ENCODE measurements around the gene AP5Z1.

The AP5Z1 gene

DNA sequence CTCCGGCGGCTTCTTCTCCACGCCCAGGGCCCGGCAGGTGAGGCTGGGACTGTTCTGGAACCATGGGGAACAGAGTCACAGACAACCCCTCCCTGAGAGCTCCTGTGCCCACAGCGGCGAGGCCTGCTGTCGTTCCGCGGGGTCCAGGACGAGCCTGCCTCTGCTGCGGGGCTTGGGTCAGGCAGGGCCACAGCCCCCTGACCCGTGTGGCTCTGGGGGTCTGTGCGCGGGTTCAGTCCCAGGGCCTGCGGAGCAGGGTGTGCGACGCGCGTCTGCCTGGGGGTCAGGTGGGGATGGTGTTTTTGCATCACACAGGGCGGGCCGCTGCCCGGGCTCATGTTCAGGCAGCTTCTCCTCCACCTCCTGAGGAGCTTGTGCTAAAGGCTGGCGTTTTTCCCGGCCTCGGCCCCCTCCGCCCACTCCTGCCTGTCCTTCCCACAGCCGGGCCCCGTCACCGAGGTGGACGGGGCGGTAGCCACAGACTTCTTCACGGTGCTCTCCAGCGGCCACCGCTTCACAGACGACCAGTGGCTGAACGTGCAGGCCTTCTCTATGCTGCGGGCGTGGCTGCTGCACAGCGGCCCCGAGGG lies 8.4 kb downstream of the AP5Z1 start:
- H3K4me2 ChIP-seq (ENCODE audit: low read length): no peak overlapping the region
- H2AFZ ChIP-seq (ENCODE audit: low read depth, low read length): no peak overlapping the region
- no peaks in the 10 kb centered on the region for H3K79me2 ChIP-seq (ENCODE audit: low read length)
- H4K20me1 ChIP-seq (ENCODE audit: insufficient read depth, low read length): no peaks in the 10 kb centered on the region
- H3K9ac ChIP-seq (ENCODE audit: low read length): no peak overlapping the region
- no peaks in the 10 kb centered on the region for H3K36me3 ChIP-seq (replicated peaks; ENCODE audit: low read depth, low read length)
- no peak overlapping the region for H3K4me3 ChIP-seq (ENCODE audit: low read length)
- H3K4me1 ChIP-seq (ENCODE audit: low read length): no peaks in the 10 kb centered on the region
- H3K27ac ChIP-seq (ENCODE audit: low read length): no peak overlapping the region
- TF ChIP-seq CTCF (IDR thresholded peaks at IDR 0.05; ENCODE audit: low read depth, low read length): no peak
- no peak for TF ChIP-seq EZH2phosphoT487 (IDR thresholded peaks at IDR 0.05; ENCODE audit: low read depth)
- no peaks in the 10 kb centered on the region for H3K27me3 ChIP-seq (ENCODE audit: low read depth, low read length)
- H3K9me3 ChIP-seq (ENCODE audit: insufficient read depth, low read length): no peaks in the 10 kb centered on the region

DNA sequence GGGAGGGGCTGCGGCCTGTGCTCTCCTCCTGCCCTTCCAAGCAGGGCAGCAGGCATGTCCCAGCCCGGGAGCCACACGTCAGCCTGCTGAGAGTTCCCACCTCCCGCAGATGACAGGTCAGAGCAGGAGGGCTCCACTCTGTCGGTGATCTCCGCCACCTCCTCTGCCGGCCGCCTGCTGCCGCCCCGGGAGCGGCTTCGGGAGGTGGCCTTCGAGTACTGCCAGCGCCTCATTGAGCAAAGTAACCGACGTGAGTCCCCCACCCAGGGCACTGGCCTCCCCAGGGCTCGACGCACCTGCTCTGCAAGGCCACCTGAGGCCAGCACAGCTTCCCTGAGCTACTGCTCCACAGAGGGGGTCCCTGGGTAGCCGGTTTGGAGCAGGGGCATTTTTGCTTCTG lies 9.4 kb downstream of the AP5Z1 start:
- H3K4me1 ChIP-seq (ENCODE audit: low read length): no peaks in the 10 kb centered on the region
- H3K27ac ChIP-seq (ENCODE audit: low read length): no peak overlapping the region
- TF ChIP-seq EZH2phosphoT487 (IDR thresholded peaks at IDR 0.05; ENCODE audit: low read depth): no peak
- TF ChIP-seq CTCF (IDR thresholded peaks at IDR 0.05; ENCODE audit: low read depth, low read length): no peak
- no peaks in the 10 kb centered on the region for H3K9me3 ChIP-seq (ENCODE audit: insufficient read depth, low read length)
- no peak overlapping the region for H3K4me3 ChIP-seq (ENCODE audit: low read length)
- no peaks in the 10 kb centered on the region for H3K79me2 ChIP-seq (ENCODE audit: low read length)
- H3K4me2 ChIP-seq (ENCODE audit: low read length): no peak overlapping the region
- H4K20me1 ChIP-seq (ENCODE audit: insufficient read depth, low read length): no peaks in the 10 kb centered on the region
- no peak overlapping the region for H2AFZ ChIP-seq (ENCODE audit: low read depth, low read length)
- no peaks in the 10 kb centered on the region for H3K27me3 ChIP-seq (ENCODE audit: low read depth, low read length)
- H3K36me3 ChIP-seq (replicated peaks; ENCODE audit: low read depth, low read length): no peaks in the 10 kb centered on the region
- no peak overlapping the region for H3K9ac ChIP-seq (ENCODE audit: low read length)

DNA sequence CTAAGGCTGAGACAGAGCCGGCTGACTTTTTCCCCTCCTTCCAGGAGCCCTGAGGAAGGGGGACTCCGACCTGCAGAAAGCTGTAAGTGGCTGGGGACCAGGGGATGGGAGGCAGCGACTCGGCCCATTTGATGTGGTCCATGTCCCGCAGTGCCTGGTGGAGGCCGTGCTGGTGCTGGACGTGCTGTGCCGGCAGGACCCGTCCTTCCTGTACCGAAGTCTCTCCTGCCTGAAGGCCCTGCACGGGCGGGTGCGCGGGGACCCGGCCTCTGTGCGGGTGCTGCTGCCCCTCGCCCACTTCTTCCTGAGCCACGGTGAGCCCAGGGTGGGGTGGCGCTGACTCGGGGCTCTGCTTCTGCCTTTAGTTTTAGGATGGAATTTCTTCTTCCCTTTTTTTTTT lies 9.9 kb downstream of the AP5Z1 start:
- no peak overlapping the region for H3K27ac ChIP-seq (ENCODE audit: low read length)
- H4K20me1 ChIP-seq (ENCODE audit: insufficient read depth, low read length): no peaks in the 10 kb centered on the region

GRCh38 chr7:4786015-4786414 lies 10.6 kb downstream of the AP5Z1 start:
- TF ChIP-seq CTCF (IDR thresholded peaks at IDR 0.05; ENCODE audit: low read depth, low read length) (no peak), EZH2phosphoT487 (IDR thresholded peaks at IDR 0.05; ENCODE audit: low read depth) (no peak)
- no peak overlapping the region for H3K4me3 ChIP-seq (ENCODE audit: low read length)
- no peaks in the 10 kb centered on the region for H3K27me3 ChIP-seq (ENCODE audit: low read depth, low read length)
- no peaks in the 10 kb centered on the region for H4K20me1 ChIP-seq (ENCODE audit: insufficient read depth, low read length)
- no peak overlapping the region for H3K9ac ChIP-seq (ENCODE audit: low read length)
- H3K27ac ChIP-seq (ENCODE audit: low read length): no peak overlapping the region
- H3K4me2 ChIP-seq (ENCODE audit: low read length): no peak overlapping the region
- no peak overlapping the region for H2AFZ ChIP-seq (ENCODE audit: low read depth, low read length)
- no peaks in the 10 kb centered on the region for H3K36me3 ChIP-seq (replicated peaks; ENCODE audit: low read depth, low read length)
- H3K4me1 ChIP-seq (ENCODE audit: low read length): no peaks in the 10 kb centered on the region
- H3K79me2 ChIP-seq (ENCODE audit: low read length): no peaks in the 10 kb centered on the region
- H3K9me3 ChIP-seq (ENCODE audit: insufficient read depth, low read length): no peaks in the 10 kb centered on the region

More for the DNA sequence above, 9.9 kb downstream of the AP5Z1 start:
- no peak overlapping the region for H3K4me3 ChIP-seq (ENCODE audit: low read length)
- no peak overlapping the region for H3K4me2 ChIP-seq (ENCODE audit: low read length)
- H3K9me3 ChIP-seq (ENCODE audit: insufficient read depth, low read length): no peaks in the 10 kb centered on the region
- H3K27me3 ChIP-seq (ENCODE audit: low read depth, low read length): no peaks in the 10 kb centered on the region
- H2AFZ ChIP-seq (ENCODE audit: low read depth, low read length): no peak overlapping the region
- H3K79me2 ChIP-seq (ENCODE audit: low read length): no peaks in the 10 kb centered on the region
- no peak for TF ChIP-seq EZH2phosphoT487 (IDR thresholded peaks at IDR 0.05; ENCODE audit: low read depth)
- no peak for TF ChIP-seq CTCF (IDR thresholded peaks at IDR 0.05; ENCODE audit: low read depth, low read length)
- H3K9ac ChIP-seq (ENCODE audit: low read length): no peak overlapping the region
- H3K4me1 ChIP-seq (ENCODE audit: low read length): no peaks in the 10 kb centered on the region
- H3K36me3 ChIP-seq (replicated peaks; ENCODE audit: low read depth, low read length): no peaks in the 10 kb centered on the region
